IPS-15b (cell line): ENCODE measurements around the gene PACSIN1.

Experiments
- H3K27me3 ChIP-seq: one replicate; pipeline ENCODE4 v1.6.1; 2013; ENCODE audit warnings: low read length; ENCODE audit not compliant: control insufficient read depth, insufficient read depth
- H3K36me3 ChIP-seq: one replicate; pipeline ENCODE4 v1.6.1; 2013; ENCODE audit warnings: low read length; ENCODE audit not compliant: control insufficient read depth, insufficient read depth
- H3K4me1 ChIP-seq: one replicate; pipeline ENCODE4 v1.6.1; 2013; ENCODE audit warnings: mild to moderate bottlenecking, low read length; ENCODE audit not compliant: control insufficient read depth, insufficient read depth
- H3K4me3 ChIP-seq: one replicate; pipeline ENCODE4 v1.5.1; 2013; ENCODE audit warnings: low read depth, low read length
- H3K9ac ChIP-seq: one replicate; pipeline ENCODE4 v1.6.1; 2013; ENCODE audit warnings: low read depth, mild to moderate bottlenecking, low read length
- H3K9me3 ChIP-seq: one replicate; pipeline ENCODE4 v1.6.1; 2013; ENCODE audit warnings: mild to moderate bottlenecking, low read length; ENCODE audit not compliant: control insufficient read depth, insufficient read depth

The PACSIN1 gene

GRCh38 chr6:34566830-34567546, 101.1 kb downstream of the PACSIN1 start:
- peaks cover 5% of the 10 kb centered on the region for H3K4me1 ChIP-seq
- H3K36me3 ChIP-seq: no peaks in the 10 kb centered on the region
- H3K27me3 ChIP-seq: no peaks in the 10 kb centered on the region
- H3K9me3 ChIP-seq: no peaks in the 10 kb centered on the region
- H3K4me3 ChIP-seq: no peak overlapping the region
- H3K9ac ChIP-seq: no peak overlapping the region

- Histone ChIP-seq H3K9me3 (no peaks in the 10 kb centered on the region), H3K4me3 (no peak overlapping the region), H3K4me1 (peaks cover 5% of the 10 kb centered on the region), H3K36me3 (no peaks in the 10 kb centered on the region), H3K27me3 (no peaks in the 10 kb centered on the region), H3K9ac (no peak overlapping the region)
Measured at GRCh38 chr6:34568341-34569201, 102.7 kb downstream of the PACSIN1 start.

GRCh38 chr6:34569361-34569973, 103.6 kb downstream of the PACSIN1 start:
- no peaks in the 10 kb centered on the region for H3K36me3 ChIP-seq
- no peaks in the 10 kb centered on the region for H3K9me3 ChIP-seq
- no peaks in the 10 kb centered on the region for H3K27me3 ChIP-seq
- H3K4me3 ChIP-seq: no peak overlapping the region
- no peak overlapping the region for H3K9ac ChIP-seq
- H3K4me1 ChIP-seq: peaks cover 6% of the 10 kb centered on the region

- Histone ChIP-seq H3K4me1 (peaks cover 10% of the 10 kb centered on the region), H3K36me3 (no peaks in the 10 kb centered on the region), H3K9me3 (no peaks in the 10 kb centered on the region), H3K9ac (no peak overlapping the region), H3K27me3 (no peaks in the 10 kb centered on the region), H3K4me3 (no peak overlapping the region)
Measured at GRCh38 chr6:34570066-34570833, 104.4 kb downstream of the PACSIN1 start.

- no peaks in the 10 kb centered on the region for H3K9me3 ChIP-seq
- H3K4me1 ChIP-seq: peaks cover 10% of the 10 kb centered on the region
- peak overlapping the region; percentile 47 for H3K9ac ChIP-seq
- H3K27me3 ChIP-seq: no peaks in the 10 kb centered on the region
- H3K36me3 ChIP-seq: no peaks in the 10 kb centered on the region
- H3K4me3 ChIP-seq: no peak overlapping the region
Measured at GRCh38 chr6:34571388-34571787, 105.5 kb downstream of the PACSIN1 start.

GRCh38 chr6:34572021-34572420, 106.1 kb downstream of the PACSIN1 start:
- Histone ChIP-seq H3K4me1 (peaks cover 10% of the 10 kb centered on the region), H3K27me3 (no peaks in the 10 kb centered on the region), H3K9ac (no peak overlapping the region), H3K9me3 (no peaks in the 10 kb centered on the region), H3K4me3 (no peak overlapping the region), H3K36me3 (no peaks in the 10 kb centered on the region)

- H3K27me3 ChIP-seq: no peaks in the 10 kb centered on the region
- no peak overlapping the region for H3K9ac ChIP-seq
- no peaks in the 10 kb centered on the region for H3K9me3 ChIP-seq
- no peaks in the 10 kb centered on the region for H3K36me3 ChIP-seq
- peaks cover 10% of the 10 kb centered on the region for H3K4me1 ChIP-seq
- H3K4me3 ChIP-seq: no peak overlapping the region
Measured at GRCh38 chr6:34572585-34572984, 106.7 kb downstream of the PACSIN1 start.

GRCh38 chr6:34573567-34574183, 107.8 kb downstream of the PACSIN1 start:
- Histone ChIP-seq H3K4me1 (peaks cover 7% of the 10 kb centered on the region), H3K4me3 (no peak overlapping the region), H3K36me3 (no peaks in the 10 kb centered on the region), H3K9me3 (no peaks in the 10 kb centered on the region), H3K27me3 (no peaks in the 10 kb centered on the region), H3K9ac (no peak overlapping the region)

GRCh38 chr6:34574647-34575293, 108.9 kb downstream of the PACSIN1 start:
- Histone ChIP-seq H3K9me3 (no peaks in the 10 kb centered on the region), H3K27me3 (no peaks in the 10 kb centered on the region), H3K4me1 (peaks cover 5% of the 10 kb centered on the region), H3K36me3 (no peaks in the 10 kb centered on the region), H3K4me3 (peak overlapping the region; percentile 1), H3K9ac (no peak overlapping the region)

GRCh38 chr6:34575326-34575725, 109.5 kb downstream of the PACSIN1 start:
- H3K9me3 ChIP-seq: no peaks in the 10 kb centered on the region
- H3K9ac ChIP-seq: no peak overlapping the region
- H3K4me1 ChIP-seq: peaks cover 5% of the 10 kb centered on the region
- peak overlapping the region; percentile 1 for H3K4me3 ChIP-seq
- no peaks in the 10 kb centered on the region for H3K27me3 ChIP-seq
- H3K36me3 ChIP-seq: no peaks in the 10 kb centered on the region
